ENCODE data around the gene RHCG.

DNA sequence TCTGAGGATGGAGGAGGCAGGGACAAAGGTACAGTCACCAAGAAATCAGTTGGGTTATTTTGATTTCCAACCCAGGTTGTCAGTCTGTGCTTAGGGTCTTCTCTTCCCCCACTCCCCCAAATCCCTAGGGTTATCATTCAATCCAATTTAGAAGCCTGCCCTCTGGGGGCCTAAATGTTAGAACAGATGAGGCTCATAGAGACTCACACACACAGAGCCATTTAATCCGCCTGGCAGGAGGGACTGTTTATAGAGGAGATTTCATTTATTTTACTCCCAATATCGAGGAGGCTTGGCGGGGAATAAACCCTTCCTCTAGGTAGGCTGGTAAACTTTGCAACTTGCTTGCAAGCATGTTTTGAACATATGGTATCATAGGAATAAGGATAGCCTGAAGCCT is 52.8 kb downstream of the RHCG start:
- TF ChIP-seq, protein P1, sequence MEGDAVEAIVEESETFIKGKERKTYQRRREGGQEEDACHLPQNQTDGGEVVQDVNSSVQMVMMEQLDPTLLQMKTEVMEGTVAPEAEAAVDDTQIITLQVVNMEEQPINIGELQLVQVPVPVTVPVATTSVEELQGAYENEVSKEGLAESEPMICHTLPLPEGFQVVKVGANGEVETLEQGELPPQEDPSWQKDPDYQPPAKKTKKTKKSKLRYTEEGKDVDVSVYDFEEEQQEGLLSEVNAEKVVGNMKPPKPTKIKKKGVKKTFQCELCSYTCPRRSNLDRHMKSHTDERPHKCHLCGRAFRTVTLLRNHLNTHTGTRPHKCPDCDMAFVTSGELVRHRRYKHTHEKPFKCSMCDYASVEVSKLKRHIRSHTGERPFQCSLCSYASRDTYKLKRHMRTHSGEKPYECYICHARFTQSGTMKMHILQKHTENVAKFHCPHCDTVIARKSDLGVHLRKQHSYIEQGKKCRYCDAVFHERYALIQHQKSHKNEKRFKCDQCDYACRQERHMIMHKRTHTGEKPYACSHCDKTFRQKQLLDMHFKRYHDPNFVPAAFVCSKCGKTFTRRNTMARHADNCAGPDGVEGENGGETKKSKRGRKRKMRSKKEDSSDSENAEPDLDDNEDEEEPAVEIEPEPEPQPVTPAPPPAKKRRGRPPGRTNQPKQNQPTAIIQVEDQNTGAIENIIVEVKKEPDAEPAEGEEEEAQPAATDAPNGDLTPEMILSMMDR (conservative IDR thresholded peaks at IDR 0.05; ENCODE audit: low read depth, low read length) = no peak
- TF ChIP-seq ELK1 (IDR thresholded peaks at IDR 0.05; ENCODE audit: borderline replicate concordance, low read depth, low read length) (no peak), FOS (IDR thresholded peaks at IDR 0.05; ENCODE audit: low read depth, low read length) (no peak), RAD21 (IDR thresholded peaks at IDR 0.05; ENCODE audit: low read length) (no peak)
